Endothelial cell of umbilical vein (primary cell): Measurements from ENCODE around the gene ARHGEF25. TPM values are rescaled to one million over a fixed set of nuclear protein-coding genes. Genes with fewer than 3 reads are reported as not detected.

Experiments used
- BruUV-seq: library from RNA; stranded (reverse); fragments of 400-500 nt; replicated peaks from 2 replicates; lab custom pipeline; 2021; lab: Mats Ljungman, UMichigan
- CTCF ChIA-PET: fragments of 300-600, 350-600 bp; sonication (Branson Sonifier 250); formaldehyde crosslinking; loops from one replicate; lab custom pipeline; 2021; ENCODE audit warnings: antibody characterized with exemption, inconsistent platforms; lab: Charles Lee
- POLR2A ChIA-PET: fragments of 300-600, 350-600 bp; sonication (Branson Sonifier 250); formaldehyde crosslinking; loops from one replicate; lab custom pipeline; 2021; ENCODE audit warnings: antibody characterized with exemption, inconsistent platforms; lab: Charles Lee
- DNase-seq: peaks from one replicate; pipeline ENCODE4 v3.0.0-alpha.2; 2011; ENCODE audit warnings: low read depth, low spot score
- FAIRE-seq: peaks from 2 replicates; lab custom pipeline; 2011; peaks lifted over from hg19 to GRCh38; lab: Jason Lieb, UNC
- H2AFZ ChIP-seq: 2 replicates; pipeline ENCODE4 v1.6.0; 2012; ENCODE audit warnings: low read depth, low read length, control low read depth, inconsistent platforms
- H3K27ac ChIP-seq: 2 replicates; pipeline ENCODE4 v1.5.1; 2011; ENCODE audit warnings: low read depth, mild to moderate bottlenecking, control low read depth, low read length, moderate library complexity; ENCODE audit not compliant: insufficient read depth
- H3K27me3 ChIP-seq, 2 experiments: 2 replicates each; pipeline versions ENCODE4 v1.6.0 to v1.6.1; 2011; ENCODE audit warnings: low read length in 2 of 2, mixed read lengths in 1 of 2; ENCODE audit not compliant: control insufficient read depth in 2 of 2, insufficient read depth in 2 of 2
- H3K36me3 ChIP-seq, 2 experiments: 2 replicates in 1 of 2; 3 replicates in 1 of 2; pipeline ENCODE4 v1.5.1; 2011; ENCODE audit warnings: low read length in 2 of 2, mild to moderate bottlenecking in 1 of 2, moderate library complexity in 1 of 2; ENCODE audit not compliant: control insufficient read depth in 2 of 2, insufficient read depth in 2 of 2; ENCODE audit errors: extremely low read depth in 1 of 2
- H3K4me1 ChIP-seq: 3 replicates; pipeline ENCODE4 v1.5.1; 2011; ENCODE audit warnings: mild to moderate bottlenecking, low read length; ENCODE audit not compliant: control insufficient read depth, insufficient read depth; ENCODE audit errors: extremely low read depth
- H3K4me2 ChIP-seq: 2 replicates; pipeline ENCODE4 v1.6.1; 2011; ENCODE audit warnings: low read length, control low read depth, mixed read lengths; ENCODE audit not compliant: insufficient read depth
- H3K4me3 ChIP-seq, 3 experiments: fragments of 200-600 bp in 1 of 3; sonication (generic), shearing (Covaris generic) in 1 of 3; replicated peaks in 1 of 3; 2 replicates each; pipeline ENCODE4 v1.5.1; 2011 to 2016; ENCODE audit warnings: control low read depth in 3 of 3, low read length in 3 of 3, mild to moderate bottlenecking in 2 of 3, inconsistent platforms in 1 of 3, low read depth in 1 of 3, moderate library complexity in 1 of 3; ENCODE audit not compliant: insufficient read depth in 1 of 3
- H3K79me2 ChIP-seq: 2 replicates; pipeline ENCODE4 v1.6.0; 2012; ENCODE audit warnings: low read length, inconsistent platforms; ENCODE audit not compliant: control insufficient read depth, insufficient read depth
- H3K9ac ChIP-seq: replicated peaks from 2 replicates; pipeline ENCODE3; 2011; ENCODE audit warnings: low read length, control low read depth; ENCODE audit not compliant: insufficient read depth; ENCODE audit errors: extremely low read depth
- H3K9me1 ChIP-seq: replicated peaks from 3 replicates; pipeline ENCODE4 v1.6.0; 2011; ENCODE audit warnings: mild to moderate bottlenecking, low read length; ENCODE audit not compliant: control insufficient read depth, insufficient read depth; ENCODE audit errors: extremely low read depth
- H3K9me3 ChIP-seq: replicated peaks from 2 replicates; pipeline ENCODE4 v1.5.1; 2012; ENCODE audit warnings: low read length, inconsistent platforms; ENCODE audit not compliant: control insufficient read depth, insufficient read depth
- H4K20me1 ChIP-seq: replicated peaks from 2 replicates; pipeline ENCODE3; 2011; ENCODE audit warnings: mild to moderate bottlenecking, low read length; ENCODE audit not compliant: control insufficient read depth, insufficient read depth; ENCODE audit errors: extremely low read depth
- CTCF ChIP-seq, 2 donors: IDR thresholded peaks; 1 replicate in 1 of 2; 2 replicates in 1 of 2; pipeline ENCODE4 v1.5.1; 2011; ENCODE audit warnings: low read length in 2 of 2, mild to moderate bottlenecking in 2 of 2, moderate library complexity in 2 of 2, control low read depth in 1 of 2, inconsistent platforms in 1 of 2, low read depth in 1 of 2; ENCODE audit not compliant: insufficient read depth in 1 of 2; ENCODE audit errors: extremely low read depth in 1 of 2
- EZH2 ChIP-seq: IDR thresholded peaks from 2 replicates; pipeline ENCODE4 v1.6.1; 2012; ENCODE audit warnings: borderline replicate concordance, low read depth, mild to moderate bottlenecking, moderate library complexity, low read length, inconsistent platforms; ENCODE audit not compliant: severe bottlenecking
- FOS ChIP-seq: IDR thresholded peaks from 2 replicates; pipeline ENCODE4 v1.6.1; 2011; ENCODE audit warnings: mild to moderate bottlenecking, low read length, moderate library complexity, borderline replicate concordance; ENCODE audit not compliant: insufficient read depth
- GATA2 ChIP-seq: IDR thresholded peaks from 2 replicates; pipeline ENCODE4 v1.7.0; 2011; ENCODE audit warnings: low read depth, mild to moderate bottlenecking, moderate library complexity, mixed read lengths, low read length; ENCODE audit not compliant: insufficient read length, insufficient read depth
- JUN ChIP-seq: IDR thresholded peaks from 2 replicates; pipeline ENCODE4 v1.6.1; 2011; ENCODE audit warnings: borderline replicate concordance, low read depth; ENCODE audit not compliant: insufficient read length, insufficient read depth
- MAX ChIP-seq: IDR thresholded peaks from 2 replicates; pipeline ENCODE4 v1.6.1; 2011; ENCODE audit not compliant: insufficient read depth, insufficient read length
- MYC ChIP-seq: IDR thresholded peaks from one replicate; pipeline ENCODE4 v1.6.1; 2011; ENCODE audit warnings: mild to moderate bottlenecking, low read depth, low read length
- POLR2A ChIP-seq: IDR thresholded peaks from 2 replicates; pipeline ENCODE4 v1.6.1; 2012; ENCODE audit warnings: low read depth, mild to moderate bottlenecking, control low read depth, low read length
- POLR2AphosphoS5 ChIP-seq: IDR thresholded peaks from 2 replicates; pipeline ENCODE4 v1.6.1; 2012; ENCODE audit warnings: low read depth, mild to moderate bottlenecking, control low read depth, low read length, moderate library complexity; ENCODE audit not compliant: insufficient read depth
- dilution Hi-C: fragments of 300-500 bp; cut with MboI; formaldehyde crosslinking; loops from one replicate; pipeline ENCODE4 v1.15.0; 2019; ENCODE audit warnings: low sequenced_read_pairs; ENCODE audit not compliant: extremely low pct_ligation_motif_present
- intact Hi-C: fragments of 100-400 bp; cut with micrococcal nuclease; formaldehyde crosslinking; loops from one replicate; pipeline ENCODE4 v1.10.0; 2022
- polyA plus RNA-seq, 4 experiments: library from polyadenylated mRNA; depleted of rRNA in 3 of 4; stranded (reverse) in 3 of 4; unstranded in 1 of 4; fragments of >200 nt; gene quantifications; 2 replicates each; pipeline versions ENCODE4 v1.2.1 to v1.2.3, GENCODE V29; 2011 to 2012; ENCODE audit warnings: missing spikeins in 1 of 4
- total RNA-seq: library from RNA; stranded (reverse); gene quantifications from 2 replicates; pipeline ENCODE4 v1.2.3, GENCODE V29; 2021

The ARHGEF25 gene
- total and polyA plus RNA-seq, 2 donors (not counting 3 experiments of a cell fraction or from before 2014, with no cell fraction given): 4.7 to 7.4 TPM

GRCh38 chr12:57579677-57580465 is 31.4 kb upstream of the ARHGEF25 start:
- DNase-seq: no peak
- H3K36me3 ChIP-seq: no peaks in the 10 kb centered on the region

More at GRCh38 chr12:57579677-57580465, 31.4 kb upstream of the ARHGEF25 start:
- H3K4me3 ChIP-seq: no peak overlapping the region
- H3K9me1 ChIP-seq: no peaks in the 10 kb centered on the region
- no peaks in the 10 kb centered on the region for H3K79me2 ChIP-seq
- H3K4me2 ChIP-seq: no peak overlapping the region
- FAIRE-seq: no peak
- H2AFZ ChIP-seq: no peak overlapping the region
- dilution Hi-C loops: no loop called here
- peaks cover 12% of the 10 kb centered on the region in 2 experiments for H3K27me3 ChIP-seq
- H3K27ac ChIP-seq: no peak overlapping the region
- ChIA-PET POLR2A (no interaction called here), CTCF (interaction anchor here (1.1 to 5.2 kb wide), 4 partner anchors 12 to 91 kb away, joined by 3 to 109 read pairs (median 4); no protein-coding TSS in a partner anchor)
- intact Hi-C loops: no loop called here
- no peak overlapping the region for H3K9ac ChIP-seq
- H3K9me3 ChIP-seq: no peaks in the 10 kb centered on the region
- no peaks in the 10 kb centered on the region for H3K4me1 ChIP-seq
- no TSS peak for BruUV-seq
- TF ChIP-seq GATA2 (no peak), POLR2AphosphoS5 (no peak), POLR2A (no peak), FOS (no peak), CTCF (IDR thresholded peaks at IDR 0.05; ENCODE audit: extremely low read depth in 1 of 2, insufficient read depth in 1 of 2, low read depth in 1 of 2, low read length in 2 of 2) (no peak), EZH2 (no peak), JUN (no peak), MAX (no peak), MYC (no peak)
- no peaks in the 10 kb centered on the region for H4K20me1 ChIP-seq
